ENCODE results near the gene KCNAB3.

GRCh38 chr17:7930841-7931631 lies 1.4 kb upstream of the KCNAB3 start:
- TF ChIP-seq RFX5 (IDR thresholded peaks at IDR 0.05; ENCODE audit: low read depth, low read length) (no peak), YY1 (IDR thresholded peaks at IDR 0.05; ENCODE audit: borderline replicate concordance in 1 of 3, control insufficient read depth in 1 of 3, extremely low read depth in 1 of 3, insufficient read depth in 3 of 3, insufficient read length in 1 of 3, insufficient replicate concordance in 2 of 3, low read depth in 1 of 3, low read length in 2 of 3) (no peak), HNRNPUL1 (IDR thresholded peaks at IDR 0.05; ENCODE audit: low read length) (no peak), EHMT2 (IDR thresholded peaks at IDR 0.05) (no peak), SRSF7 (optimal IDR thresholded peaks at IDR 0.05; ENCODE audit: low read depth, low read length) (no peak), ATF7 (IDR thresholded peaks at IDR 0.05) (no peak), POLR2AphosphoS5 (IDR thresholded peaks at IDR 0.05; ENCODE audit: control insufficient read depth, insufficient read depth, low read depth, low read length) (no peak), SREBF1 (IDR thresholded peaks at IDR 0.05; ENCODE audit: borderline replicate concordance, low read depth, low read length) (no peak), L3MBTL2 (IDR thresholded peaks at IDR 0.05) (no peak), LEF1 (IDR thresholded peaks at IDR 0.05) (no peak), PTRF (tag; IDR thresholded peaks at IDR 0.05) (no peak), POLR2A (conservative IDR thresholded peaks at IDR 0.05) (no peak), JUND (IDR thresholded peaks at IDR 0.05; ENCODE audit: borderline replicate concordance, low read depth, low read length) (no peak), JUND (tag; IDR thresholded peaks at IDR 0.05; ENCODE audit: borderline replicate concordance, low read depth, low read length) (no peak)
- TF ChIP-seq, protein P1, sequence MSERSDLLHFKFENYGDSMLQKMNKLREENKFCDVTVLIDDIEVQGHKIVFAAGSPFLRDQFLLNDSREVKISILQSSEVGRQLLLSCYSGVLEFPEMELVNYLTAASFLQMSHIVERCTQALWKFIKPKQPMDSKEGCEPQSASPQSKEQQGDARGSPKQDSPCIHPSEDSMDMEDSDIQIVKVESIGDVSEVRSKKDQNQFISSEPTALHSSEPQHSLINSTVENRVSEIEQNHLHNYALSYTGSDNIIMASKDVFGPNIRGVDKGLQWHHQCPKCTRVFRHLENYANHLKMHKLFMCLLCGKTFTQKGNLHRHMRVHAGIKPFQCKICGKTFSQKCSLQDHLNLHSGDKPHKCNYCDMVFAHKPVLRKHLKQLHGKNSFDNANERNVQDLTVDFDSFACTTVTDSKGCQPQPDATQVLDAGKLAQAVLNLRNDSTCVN (CRISPR knock-in tag; IDR thresholded peaks at IDR 0.05) = no peak

Measured in K562 (cell line).